GM23338 (cell line): ENCODE data around the gene XPR1. TPM values are rescaled to one million over a fixed set of nuclear protein-coding genes. Genes with fewer than 3 reads are reported as not detected.

Experiments used
- ATAC-seq: fragments of 200-7000 bp; cut with Tn5 transposase; 3 replicates; pipeline ENCODE4 v1.9.1; 2020
- DNase-seq: peaks from one replicate; pipeline ENCODE4 v3.0.0-alpha.2; 2015; ENCODE audit warnings: low spot score
- H2AFZ ChIP-seq: fragments of 200-600 bp; sonication (generic); 2 replicates; pipeline ENCODE4 v1.8.0; 2016; ENCODE audit warnings: antibody characterized with exemption, mild to moderate bottlenecking, moderate library complexity
- H3F3A ChIP-seq: fragments of 200-600 bp; sonication (generic); replicated peaks from 2 replicates; pipeline ENCODE4 v1.8.0; 2017; ENCODE audit warnings: antibody characterized with exemption, mixed run types, low read depth
- H3K27ac ChIP-seq: fragments of 200-600 bp; sonication (generic); 2 replicates; pipeline ENCODE4 v1.6.1; 2016; ENCODE audit warnings: low read depth
- H3K27me3 ChIP-seq: fragments of 200-600 bp; sonication (generic); 2 replicates; pipeline ENCODE4 v1.8.0; 2016; ENCODE audit warnings: mild to moderate bottlenecking, mixed run types, moderate library complexity; ENCODE audit not compliant: insufficient read depth
- H3K36me3 ChIP-seq: fragments of 200-600 bp; sonication (generic); 2 replicates; pipeline ENCODE4 v1.8.0; 2016; ENCODE audit warnings: mild to moderate bottlenecking; ENCODE audit not compliant: insufficient read depth
- H3K4me1 ChIP-seq: fragments of 200-600 bp; sonication (generic); 2 replicates; pipeline ENCODE4 v1.8.0; 2016; ENCODE audit warnings: mild to moderate bottlenecking, moderate library complexity; ENCODE audit not compliant: insufficient read depth
- H3K4me2 ChIP-seq: fragments of 200-600 bp; sonication (generic); 2 replicates; pipeline ENCODE4 v1.7.1; 2017; ENCODE audit warnings: mixed run types
- H3K4me3 ChIP-seq: fragments of 200-600 bp; sonication (generic); 2 replicates; pipeline ENCODE4 v1.6.1; 2016; ENCODE audit warnings: mixed run types
- H3K79me2 ChIP-seq: fragments of 200-600 bp; sonication (generic); replicated peaks from 2 replicates; pipeline ENCODE4 v1.8.0; 2017; ENCODE audit warnings: mild to moderate bottlenecking; ENCODE audit not compliant: insufficient read depth
- H3K9me2 ChIP-seq: fragments of 200-600 bp; sonication (generic); 2 replicates; pipeline ENCODE4 v1.8.0; 2017; ENCODE audit not compliant: insufficient read depth
- H4K20me1 ChIP-seq: fragments of 200-600 bp; sonication (generic); replicated peaks from 2 replicates; pipeline ENCODE4 v1.8.0; 2017; ENCODE audit warnings: mild to moderate bottlenecking; ENCODE audit not compliant: insufficient read depth
- H3K27ac Mint-ChIP-seq: 2 replicates; pipeline ENCODE4 v1.8.0; 2020; ENCODE audit warnings: inconsistent platforms, mild to moderate bottlenecking, moderate library complexity, mixed read lengths
- H3K27me3 Mint-ChIP-seq: 3 replicates; pipeline ENCODE4 v1.8.0; 2022; ENCODE audit warnings: low read depth, mild to moderate bottlenecking, moderate library complexity, mixed read lengths, inconsistent platforms; ENCODE audit not compliant: insufficient read depth, poor library complexity
- H3K36me3 Mint-ChIP-seq: 3 replicates; pipeline ENCODE4 v1.8.0; 2021; ENCODE audit warnings: low read depth, mild to moderate bottlenecking, inconsistent platforms, moderate library complexity, mixed read lengths
- H3K4me1 Mint-ChIP-seq: 3 replicates; pipeline ENCODE4 v1.8.0; 2020; ENCODE audit warnings: mild to moderate bottlenecking, inconsistent platforms, mixed read lengths
- H3K4me3 Mint-ChIP-seq: 3 replicates; pipeline ENCODE4 v1.8.0; 2021; ENCODE audit warnings: moderate library complexity, mild to moderate bottlenecking, inconsistent platforms, mixed read lengths
- H3K9me3 Mint-ChIP-seq: 3 replicates; pipeline ENCODE4 v1.8.0; 2020; ENCODE audit warnings: moderate library complexity, mild to moderate bottlenecking, inconsistent platforms, mixed read lengths
- CREB1 ChIP-seq: fragments of 250-450 bp; sonication (Bioruptor Pico); IDR thresholded peaks from 2 replicates; pipeline ENCODE4 v1.5.0; 2020; ENCODE audit warnings: low read depth, mild to moderate bottlenecking, moderate library complexity
- CTCF ChIP-seq, 2 experiments: fragments of 200-600 bp in 1 of 2; sonication (generic) in 1 of 2; conservative IDR thresholded peaks; 2 replicates each; pipeline versions ENCODE4 v1.5.1 to v1.6.1; 2016 to 2017; ENCODE audit warnings: antibody characterized with exemption in 2 of 2, low read depth in 2 of 2, mild to moderate bottlenecking in 2 of 2, moderate library complexity in 1 of 2
- ETS1 ChIP-seq: IDR thresholded peaks from 2 replicates; pipeline ENCODE4 v1.6.1; 2016; ENCODE audit warnings: antibody characterized with exemption
- EZH2 ChIP-seq: fragments of 200-600 bp; sonication (generic); IDR thresholded peaks from one replicate; pipeline ENCODE4 v1.8.0; 2017; ENCODE audit warnings: antibody characterized with exemption, mild to moderate bottlenecking, low read depth; ENCODE audit not compliant: unreplicated experiment
- EZH2phosphoT487 ChIP-seq: fragments of 200-600 bp; sonication (generic); IDR thresholded peaks from one replicate; pipeline ENCODE4 v1.8.1; 2018; ENCODE audit warnings: antibody characterized with exemption; ENCODE audit not compliant: unreplicated experiment
- JUNB ChIP-seq: IDR thresholded peaks from one replicate; pipeline ENCODE4 v1.6.1; 2016; ENCODE audit warnings: antibody characterized with exemption; ENCODE audit not compliant: unreplicated experiment
- NANOG ChIP-seq: IDR thresholded peaks from 2 replicates; pipeline ENCODE4 v1.6.1; 2016; ENCODE audit warnings: antibody characterized with exemption, borderline replicate concordance
- POLR2AphosphoS5 ChIP-seq: IDR thresholded peaks from 2 replicates; pipeline ENCODE4 v1.6.1; 2016; ENCODE audit warnings: antibody characterized with exemption, low read depth
- REST ChIP-seq: IDR thresholded peaks from one replicate; pipeline ENCODE4 v1.6.1; 2018; ENCODE audit warnings: antibody characterized with exemption; ENCODE audit not compliant: unreplicated experiment
- STAT1 ChIP-seq: IDR thresholded peaks from one replicate; pipeline ENCODE4 v1.6.1; 2016; ENCODE audit warnings: antibody characterized with exemption; ENCODE audit not compliant: unreplicated experiment
- ZNF114 ChIP-seq: fragments of 250-450 bp; sonication (Bioruptor Pico); IDR thresholded peaks from 2 replicates; pipeline ENCODE4 v1.5.0; 2020; ENCODE audit warnings: mild to moderate bottlenecking, moderate library complexity
- ZNF331 ChIP-seq: fragments of 250-450 bp; sonication (Bioruptor Pico); IDR thresholded peaks from 2 replicates; pipeline ENCODE4 v1.5.0; 2020; ENCODE audit warnings: low read depth, mild to moderate bottlenecking, moderate library complexity
- ZNF462 ChIP-seq: fragments of 250-450 bp; sonication (Bioruptor Pico); IDR thresholded peaks from 2 replicates; pipeline ENCODE4 v1.5.0; 2020; ENCODE audit warnings: mild to moderate bottlenecking, moderate library complexity
- polyA plus RNA-seq: library from polyadenylated mRNA; unstranded; fragments of >200 nt; fragmentation: Nextera tagmentation; extraction: Ambion mirVana; gene quantifications from 2 replicates; pipeline ENCODE4 v1.2.1, GENCODE V29; 2016
- total RNA-seq: library from RNA; depleted of rRNA; stranded (reverse); fragments of >200 nt; shearing (Covaris generic); gene quantifications from 2 replicates; pipeline ENCODE4 v1.2.3, GENCODE V29; 2014

XPR1 gene
- total and polyA plus RNA-seq, 2 experiments from 2014 or later = 9.3 to 38.1 TPM

GRCh38 chr1:180915426-180915965 lies 283.7 kb downstream of the XPR1 start:
- Histone ChIP-seq H2AFZ (no peak overlapping the region), H3K36me3 (no peaks in the 10 kb centered on the region), H3K27ac (no peak overlapping the region), H3K4me1 (no peaks in the 10 kb centered on the region), H3K9me2 (no peaks in the 10 kb centered on the region), H3K4me2 (no peak overlapping the region), H3K79me2 (no peaks in the 10 kb centered on the region), H3K27me3 (peaks cover 33% of the 10 kb centered on the region), H3F3A (no peaks in the 10 kb centered on the region), H3K4me3 (no peak overlapping the region), H4K20me1 (no peaks in the 10 kb centered on the region)
- H3K27ac Mint-ChIP-seq = no peak overlapping the region
- H3K4me3 Mint-ChIP-seq = no peak overlapping the region
- peaks cover 24% of the 10 kb centered on the region for H3K27me3 Mint-ChIP-seq
- peaks cover 31% of the 10 kb centered on the region for H3K4me1 Mint-ChIP-seq
- H3K9me3 Mint-ChIP-seq = no peaks in the 10 kb centered on the region
- no peaks in the 10 kb centered on the region; the same call in 2 of the 3 replicates for H3K36me3 Mint-ChIP-seq
- TF ChIP-seq POLR2AphosphoS5 (no peak), EZH2 (no peak), EZH2phosphoT487 (no peak), STAT1 (no peak), REST (no peak), ETS1 (no peak), ZNF114 (no peak), NANOG (no peak), CTCF (conservative IDR thresholded peaks at IDR 0.05; ENCODE audit: low read depth in 2 of 2) (no peak), JUNB (no peak), CREB1 (CRISPR knock-in tag) (no peak), ZNF331 (CRISPR knock-in tag) (no peak), ZNF462 (CRISPR knock-in tag) (no peak)
- no peak for ATAC-seq
- DNase-seq = no peak
